ENCODE data around the gene EFNA5.

DNA sequence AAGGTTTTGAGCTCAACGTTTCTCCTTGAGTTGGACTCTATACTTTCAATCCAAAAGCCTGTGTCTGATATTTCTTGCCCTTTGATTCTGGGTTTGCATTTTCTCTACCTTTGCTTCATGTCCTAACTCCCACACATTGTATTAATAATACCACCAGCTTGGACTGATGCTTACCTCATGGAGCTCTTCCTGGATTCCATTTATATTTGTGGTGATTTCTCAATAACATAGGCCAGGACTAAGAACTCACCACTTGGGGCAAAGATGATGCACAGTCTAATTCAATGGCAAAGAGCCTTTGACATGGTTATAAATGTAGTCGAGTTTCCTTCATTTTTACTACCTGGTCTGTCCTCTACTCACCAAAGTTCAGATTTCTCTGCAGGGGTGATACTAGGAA, 27.5 kb upstream of the EFNA5 start:
- TF ChIP-seq, protein P1, sequence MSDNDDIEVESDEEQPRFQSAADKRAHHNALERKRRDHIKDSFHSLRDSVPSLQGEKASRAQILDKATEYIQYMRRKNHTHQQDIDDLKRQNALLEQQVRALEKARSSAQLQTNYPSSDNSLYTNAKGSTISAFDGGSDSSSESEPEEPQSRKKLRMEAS (IDR thresholded peaks at IDR 0.05; ENCODE audit: low read depth), result no peak
- TF ChIP-seq GABPA (IDR thresholded peaks at IDR 0.05; ENCODE audit: low read depth), result no peak
- TF ChIP-seq, protein P2, sequence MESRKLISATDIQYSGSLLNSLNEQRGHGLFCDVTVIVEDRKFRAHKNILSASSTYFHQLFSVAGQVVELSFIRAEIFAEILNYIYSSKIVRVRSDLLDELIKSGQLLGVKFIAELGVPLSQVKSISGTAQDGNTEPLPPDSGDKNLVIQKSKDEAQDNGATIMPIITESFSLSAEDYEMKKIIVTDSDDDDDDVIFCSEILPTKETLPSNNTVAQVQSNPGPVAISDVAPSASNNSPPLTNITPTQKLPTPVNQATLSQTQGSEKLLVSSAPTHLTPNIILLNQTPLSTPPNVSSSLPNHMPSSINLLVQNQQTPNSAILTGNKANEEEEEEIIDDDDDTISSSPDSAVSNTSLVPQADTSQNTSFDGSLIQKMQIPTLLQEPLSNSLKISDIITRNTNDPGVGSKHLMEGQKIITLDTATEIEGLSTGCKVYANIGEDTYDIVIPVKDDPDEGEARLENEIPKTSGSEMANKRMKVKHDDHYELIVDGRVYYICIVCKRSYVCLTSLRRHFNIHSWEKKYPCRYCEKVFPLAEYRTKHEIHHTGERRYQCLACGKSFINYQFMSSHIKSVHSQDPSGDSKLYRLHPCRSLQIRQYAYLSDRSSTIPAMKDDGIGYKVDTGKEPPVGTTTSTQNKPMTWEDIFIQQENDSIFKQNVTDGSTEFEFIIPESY (IDR thresholded peaks at IDR 0.05; ENCODE audit: borderline replicate concordance, low read depth), result no peak
- TF ChIP-seq SMC3 (IDR thresholded peaks at IDR 0.05; ENCODE audit: low read depth, low read length), result no peak
- TF ChIP-seq, protein P3, sequence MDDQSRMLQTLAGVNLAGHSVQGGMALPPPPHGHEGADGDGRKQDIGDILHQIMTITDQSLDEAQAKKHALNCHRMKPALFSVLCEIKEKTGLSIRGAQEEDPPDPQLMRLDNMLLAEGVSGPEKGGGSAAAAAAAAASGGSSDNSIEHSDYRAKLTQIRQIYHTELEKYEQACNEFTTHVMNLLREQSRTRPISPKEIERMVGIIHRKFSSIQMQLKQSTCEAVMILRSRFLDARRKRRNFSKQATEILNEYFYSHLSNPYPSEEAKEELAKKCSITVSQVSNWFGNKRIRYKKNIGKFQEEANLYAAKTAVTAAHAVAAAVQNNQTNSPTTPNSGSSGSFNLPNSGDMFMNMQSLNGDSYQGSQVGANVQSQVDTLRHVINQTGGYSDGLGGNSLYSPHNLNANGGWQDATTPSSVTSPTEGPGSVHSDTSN (IDR thresholded peaks at IDR 0.05), result no peak
- TF ChIP-seq, protein P4, sequence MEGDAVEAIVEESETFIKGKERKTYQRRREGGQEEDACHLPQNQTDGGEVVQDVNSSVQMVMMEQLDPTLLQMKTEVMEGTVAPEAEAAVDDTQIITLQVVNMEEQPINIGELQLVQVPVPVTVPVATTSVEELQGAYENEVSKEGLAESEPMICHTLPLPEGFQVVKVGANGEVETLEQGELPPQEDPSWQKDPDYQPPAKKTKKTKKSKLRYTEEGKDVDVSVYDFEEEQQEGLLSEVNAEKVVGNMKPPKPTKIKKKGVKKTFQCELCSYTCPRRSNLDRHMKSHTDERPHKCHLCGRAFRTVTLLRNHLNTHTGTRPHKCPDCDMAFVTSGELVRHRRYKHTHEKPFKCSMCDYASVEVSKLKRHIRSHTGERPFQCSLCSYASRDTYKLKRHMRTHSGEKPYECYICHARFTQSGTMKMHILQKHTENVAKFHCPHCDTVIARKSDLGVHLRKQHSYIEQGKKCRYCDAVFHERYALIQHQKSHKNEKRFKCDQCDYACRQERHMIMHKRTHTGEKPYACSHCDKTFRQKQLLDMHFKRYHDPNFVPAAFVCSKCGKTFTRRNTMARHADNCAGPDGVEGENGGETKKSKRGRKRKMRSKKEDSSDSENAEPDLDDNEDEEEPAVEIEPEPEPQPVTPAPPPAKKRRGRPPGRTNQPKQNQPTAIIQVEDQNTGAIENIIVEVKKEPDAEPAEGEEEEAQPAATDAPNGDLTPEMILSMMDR (IDR thresholded peaks at IDR 0.05), result no peak
- TF ChIP-seq, protein P5, sequence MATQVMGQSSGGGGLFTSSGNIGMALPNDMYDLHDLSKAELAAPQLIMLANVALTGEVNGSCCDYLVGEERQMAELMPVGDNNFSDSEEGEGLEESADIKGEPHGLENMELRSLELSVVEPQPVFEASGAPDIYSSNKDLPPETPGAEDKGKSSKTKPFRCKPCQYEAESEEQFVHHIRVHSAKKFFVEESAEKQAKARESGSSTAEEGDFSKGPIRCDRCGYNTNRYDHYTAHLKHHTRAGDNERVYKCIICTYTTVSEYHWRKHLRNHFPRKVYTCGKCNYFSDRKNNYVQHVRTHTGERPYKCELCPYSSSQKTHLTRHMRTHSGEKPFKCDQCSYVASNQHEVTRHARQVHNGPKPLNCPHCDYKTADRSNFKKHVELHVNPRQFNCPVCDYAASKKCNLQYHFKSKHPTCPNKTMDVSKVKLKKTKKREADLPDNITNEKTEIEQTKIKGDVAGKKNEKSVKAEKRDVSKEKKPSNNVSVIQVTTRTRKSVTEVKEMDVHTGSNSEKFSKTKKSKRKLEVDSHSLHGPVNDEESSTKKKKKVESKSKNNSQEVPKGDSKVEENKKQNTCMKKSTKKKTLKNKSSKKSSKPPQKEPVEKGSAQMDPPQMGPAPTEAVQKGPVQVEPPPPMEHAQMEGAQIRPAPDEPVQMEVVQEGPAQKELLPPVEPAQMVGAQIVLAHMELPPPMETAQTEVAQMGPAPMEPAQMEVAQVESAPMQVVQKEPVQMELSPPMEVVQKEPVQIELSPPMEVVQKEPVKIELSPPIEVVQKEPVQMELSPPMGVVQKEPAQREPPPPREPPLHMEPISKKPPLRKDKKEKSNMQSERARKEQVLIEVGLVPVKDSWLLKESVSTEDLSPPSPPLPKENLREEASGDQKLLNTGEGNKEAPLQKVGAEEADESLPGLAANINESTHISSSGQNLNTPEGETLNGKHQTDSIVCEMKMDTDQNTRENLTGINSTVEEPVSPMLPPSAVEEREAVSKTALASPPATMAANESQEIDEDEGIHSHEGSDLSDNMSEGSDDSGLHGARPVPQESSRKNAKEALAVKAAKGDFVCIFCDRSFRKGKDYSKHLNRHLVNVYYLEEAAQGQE (IDR thresholded peaks at IDR 0.05; ENCODE audit: low read depth, low read length), result no peak
- TF ChIP-seq POLR2AphosphoS5 (IDR thresholded peaks at IDR 0.05; ENCODE audit: low read depth, low read length), result no peak
- TF ChIP-seq JUND (IDR thresholded peaks at IDR 0.05), result no peak
- TF ChIP-seq EP300 (IDR thresholded peaks at IDR 0.05; ENCODE audit: borderline replicate concordance in 1 of 2, low read depth in 1 of 2, low read length in 1 of 2), result no peak
- TF ChIP-seq RCOR1 (IDR thresholded peaks at IDR 0.05; ENCODE audit: low read length), result no peak

All from SK-N-SH (cell line).